Panc1 (cell line): ENCODE results near the gene PIGBOS1. TPM values are rescaled to one million over a fixed set of nuclear protein-coding genes. Genes with fewer than 3 reads are reported as not detected.

ENCODE experiments used
- ATAC-seq: fragments of 200-7000 bp; cut with Tn5 transposase; 2 replicates; pipeline ENCODE4 v1.9.1; 2020; ENCODE audit warnings: mild to moderate bottlenecking, moderate library complexity
- BruUV-seq: library from RNA; stranded (reverse); fragments of 400-500 nt; replicated peaks from 2 replicates; lab custom pipeline; 2021; lab: Mats Ljungman, UMichigan
- CTCF ChIA-PET: fragments of 300-600 bp; sonication (Branson Sonifier 250); formaldehyde crosslinking; loops from one replicate; lab custom pipeline; 2022; ENCODE audit warnings: antibody characterized with exemption; lab: Charles Lee
- POLR2A ChIA-PET: fragments of 300-600 bp; sonication (Branson Sonifier 250); formaldehyde crosslinking; loops from one replicate; lab custom pipeline; 2022; ENCODE audit warnings: antibody characterized with exemption; lab: Charles Lee
- DNase-seq: peaks from one replicate; pipeline ENCODE4 v3.0.0-alpha.2; 2010; ENCODE audit warnings: low read depth, low spot score
- H3K27ac ChIP-seq: 2 replicates; pipeline ENCODE4 v1.5.1; 2011; ENCODE audit warnings: mild to moderate bottlenecking, low read length, inconsistent platforms
- H3K27me3 ChIP-seq: fragments of 200-500 bp; sonication (Bioruptor generic); 2 replicates; pipeline ENCODE4 v1.6.0; 2014; ENCODE audit warnings: low read length, inconsistent platforms; ENCODE audit not compliant: control insufficient read depth, insufficient read depth
- H3K36me3 ChIP-seq: fragments of 200-500 bp; sonication (Bioruptor generic); 2 replicates; pipeline ENCODE4 v1.5.1; 2014; ENCODE audit warnings: inconsistent platforms, mild to moderate bottlenecking, low read length, moderate library complexity; ENCODE audit not compliant: control insufficient read depth, insufficient read depth
- H3K4me1 ChIP-seq: 2 replicates; pipeline ENCODE4 v1.5.1; 2011; ENCODE audit warnings: inconsistent platforms, mild to moderate bottlenecking, low read length, moderate library complexity; ENCODE audit not compliant: control insufficient read depth, insufficient read depth
- H3K4me3 ChIP-seq, 2 experiments: 2 replicates each; pipeline ENCODE4 v1.5.1; 2011 to 2012; ENCODE audit warnings: low read depth in 2 of 2, low read length in 2 of 2, mild to moderate bottlenecking in 2 of 2, inconsistent platforms in 1 of 2, moderate library complexity in 1 of 2
- H3K9me3 ChIP-seq: fragments of 200-500 bp; sonication (Bioruptor generic); 2 replicates; pipeline ENCODE4 v1.5.1; 2014; ENCODE audit warnings: low read depth, mild to moderate bottlenecking, inconsistent platforms, low read length, moderate library complexity; ENCODE audit not compliant: control insufficient read depth, insufficient read depth
- POLR2AphosphoS5 ChIP-seq: IDR thresholded peaks from 2 replicates; pipeline ENCODE4 v1.6.1; 2012; ENCODE audit warnings: mild to moderate bottlenecking, low read depth, low read length, moderate library complexity
- SIN3A ChIP-seq: IDR thresholded peaks from 2 replicates; pipeline ENCODE4 v1.6.1; 2012; ENCODE audit warnings: low read depth, mild to moderate bottlenecking, low read length, moderate library complexity, borderline replicate concordance; ENCODE audit not compliant: insufficient read depth
- TCF7L2 ChIP-seq: IDR thresholded peaks from 2 replicates; pipeline ENCODE4 v1.6.1; 2011; ENCODE audit warnings: mild to moderate bottlenecking, low read depth, low read length, inconsistent platforms
- in situ Hi-C: cut with HindIII; loops from 2 replicates; pipeline ENCODE4 v1.10.0; 2016; ENCODE audit warnings: low sequenced_read_pairs, low pct_unique_long_range_greater_than_20kb
- intact Hi-C: fragments of 100-400 bp; cut with micrococcal nuclease; formaldehyde crosslinking; loops from one replicate; pipeline ENCODE4 v1.10.0; 2022; ENCODE audit not compliant: unreplicated experiment
- total RNA-seq: library from RNA; stranded (reverse); gene quantifications from one replicate; pipeline ENCODE4 v1.2.1, GENCODE V29; 2021; ENCODE audit not compliant: unreplicated experiment
- TF ChIP-seq, protein P1 (sequence below), 2 experiments: IDR thresholded peaks; 2 replicates each; pipeline ENCODE4 v1.6.1; 2011 to 2012; ENCODE audit warnings: low read depth in 2 of 2, control low read depth in 1 of 2, low read length in 1 of 2, mild to moderate bottlenecking in 1 of 2, moderate library complexity in 1 of 2; ENCODE audit not compliant: insufficient read depth in 1 of 2
- TF ChIP-seq, protein P2 (sequence below): fragments of 450-650 bp; IDR thresholded peaks from 2 replicates; pipeline ENCODE4 v1.5.1; 2017; ENCODE audit warnings: mild to moderate bottlenecking

PIGBOS1 gene
- total RNA-seq, 1 experiment from 2014 or later: 13.4 TPM

DNA sequence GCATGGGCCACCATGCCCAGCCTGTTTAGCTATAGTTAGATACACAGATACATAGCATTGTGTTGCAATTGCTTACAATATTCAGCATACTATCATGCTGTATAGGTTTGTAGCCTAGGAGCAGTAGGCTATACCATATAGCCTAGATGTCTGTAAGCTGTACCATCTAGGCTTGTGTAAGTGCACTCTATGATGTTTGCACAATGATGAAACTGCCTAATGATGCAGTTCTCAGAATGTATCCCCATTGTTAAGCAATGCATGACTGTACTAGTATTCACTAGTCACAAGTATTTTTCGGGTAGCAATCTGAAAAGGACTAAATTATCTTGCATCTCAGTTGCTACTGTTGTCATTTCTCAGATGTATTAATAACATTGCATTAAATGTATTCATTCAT, 16.1 kb upstream of the PIGBOS1 start:
- no peaks in the 10 kb centered on the region for H3K27me3 ChIP-seq
- intact Hi-C loops: no loop called here
- in situ Hi-C loops: no loop called here
- DNase-seq (no peak), ATAC-seq (no peak)
- no peaks in the 10 kb centered on the region for H3K9me3 ChIP-seq
- TF ChIP-seq, protein P1, sequence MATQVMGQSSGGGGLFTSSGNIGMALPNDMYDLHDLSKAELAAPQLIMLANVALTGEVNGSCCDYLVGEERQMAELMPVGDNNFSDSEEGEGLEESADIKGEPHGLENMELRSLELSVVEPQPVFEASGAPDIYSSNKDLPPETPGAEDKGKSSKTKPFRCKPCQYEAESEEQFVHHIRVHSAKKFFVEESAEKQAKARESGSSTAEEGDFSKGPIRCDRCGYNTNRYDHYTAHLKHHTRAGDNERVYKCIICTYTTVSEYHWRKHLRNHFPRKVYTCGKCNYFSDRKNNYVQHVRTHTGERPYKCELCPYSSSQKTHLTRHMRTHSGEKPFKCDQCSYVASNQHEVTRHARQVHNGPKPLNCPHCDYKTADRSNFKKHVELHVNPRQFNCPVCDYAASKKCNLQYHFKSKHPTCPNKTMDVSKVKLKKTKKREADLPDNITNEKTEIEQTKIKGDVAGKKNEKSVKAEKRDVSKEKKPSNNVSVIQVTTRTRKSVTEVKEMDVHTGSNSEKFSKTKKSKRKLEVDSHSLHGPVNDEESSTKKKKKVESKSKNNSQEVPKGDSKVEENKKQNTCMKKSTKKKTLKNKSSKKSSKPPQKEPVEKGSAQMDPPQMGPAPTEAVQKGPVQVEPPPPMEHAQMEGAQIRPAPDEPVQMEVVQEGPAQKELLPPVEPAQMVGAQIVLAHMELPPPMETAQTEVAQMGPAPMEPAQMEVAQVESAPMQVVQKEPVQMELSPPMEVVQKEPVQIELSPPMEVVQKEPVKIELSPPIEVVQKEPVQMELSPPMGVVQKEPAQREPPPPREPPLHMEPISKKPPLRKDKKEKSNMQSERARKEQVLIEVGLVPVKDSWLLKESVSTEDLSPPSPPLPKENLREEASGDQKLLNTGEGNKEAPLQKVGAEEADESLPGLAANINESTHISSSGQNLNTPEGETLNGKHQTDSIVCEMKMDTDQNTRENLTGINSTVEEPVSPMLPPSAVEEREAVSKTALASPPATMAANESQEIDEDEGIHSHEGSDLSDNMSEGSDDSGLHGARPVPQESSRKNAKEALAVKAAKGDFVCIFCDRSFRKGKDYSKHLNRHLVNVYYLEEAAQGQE (IDR thresholded peaks at IDR 0.05; ENCODE audit: insufficient read depth in 1 of 2, low read depth in 2 of 2, low read length in 1 of 2): no peak
- TF ChIP-seq TCF7L2 (no peak), SIN3A (no peak), POLR2AphosphoS5 (no peak)
- TF ChIP-seq, protein P2, sequence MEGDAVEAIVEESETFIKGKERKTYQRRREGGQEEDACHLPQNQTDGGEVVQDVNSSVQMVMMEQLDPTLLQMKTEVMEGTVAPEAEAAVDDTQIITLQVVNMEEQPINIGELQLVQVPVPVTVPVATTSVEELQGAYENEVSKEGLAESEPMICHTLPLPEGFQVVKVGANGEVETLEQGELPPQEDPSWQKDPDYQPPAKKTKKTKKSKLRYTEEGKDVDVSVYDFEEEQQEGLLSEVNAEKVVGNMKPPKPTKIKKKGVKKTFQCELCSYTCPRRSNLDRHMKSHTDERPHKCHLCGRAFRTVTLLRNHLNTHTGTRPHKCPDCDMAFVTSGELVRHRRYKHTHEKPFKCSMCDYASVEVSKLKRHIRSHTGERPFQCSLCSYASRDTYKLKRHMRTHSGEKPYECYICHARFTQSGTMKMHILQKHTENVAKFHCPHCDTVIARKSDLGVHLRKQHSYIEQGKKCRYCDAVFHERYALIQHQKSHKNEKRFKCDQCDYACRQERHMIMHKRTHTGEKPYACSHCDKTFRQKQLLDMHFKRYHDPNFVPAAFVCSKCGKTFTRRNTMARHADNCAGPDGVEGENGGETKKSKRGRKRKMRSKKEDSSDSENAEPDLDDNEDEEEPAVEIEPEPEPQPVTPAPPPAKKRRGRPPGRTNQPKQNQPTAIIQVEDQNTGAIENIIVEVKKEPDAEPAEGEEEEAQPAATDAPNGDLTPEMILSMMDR: no peak
- no peaks in the 10 kb centered on the region for H3K4me1 ChIP-seq
- no peaks in the 10 kb centered on the region; the same call in none of the 2 replicates for H3K36me3 ChIP-seq
- H3K4me3 ChIP-seq: no peak overlapping the region
- no peak overlapping the region for H3K27ac ChIP-seq
- POLR2A ChIA-PET: no interaction called here
- CTCF ChIA-PET: no interaction called here
- no TSS peak for BruUV-seq

- CTCF ChIA-PET: no interaction called here
Observed at GRCh38 chr15:55334371-55334770, 15.4 kb upstream of the PIGBOS1 start.

More at GRCh38 chr15:55334371-55334770, 15.4 kb upstream of the PIGBOS1 start:
- TF ChIP-seq, protein P2: no peak
- ATAC-seq (no peak), DNase-seq (no peak)
- POLR2A ChIA-PET: no interaction called here
- H3K36me3 ChIP-seq: no peaks in the 10 kb centered on the region; the same call in none of the 2 replicates
- H3K4me1 ChIP-seq: no peaks in the 10 kb centered on the region
- intact Hi-C loops: no loop called here
- H3K4me3 ChIP-seq: no peak overlapping the region
- H3K27me3 ChIP-seq: no peaks in the 10 kb centered on the region
- no TSS peak for BruUV-seq
- H3K9me3 ChIP-seq: no peaks in the 10 kb centered on the region
- in situ Hi-C loops: no loop called here
- no peak overlapping the region for H3K27ac ChIP-seq
